ENCODE results near the gene GTSE1. TPM values are rescaled to one million over a fixed set of nuclear protein-coding genes. Genes with fewer than 3 reads are reported as not detected.
A peak's percentile ranks its signal among the peaks of the same experiment; 100 is the strongest.

GTSE1 gene
- total RNA-seq, 1 experiment from 2014 or later = 42.6 TPM

DNA sequence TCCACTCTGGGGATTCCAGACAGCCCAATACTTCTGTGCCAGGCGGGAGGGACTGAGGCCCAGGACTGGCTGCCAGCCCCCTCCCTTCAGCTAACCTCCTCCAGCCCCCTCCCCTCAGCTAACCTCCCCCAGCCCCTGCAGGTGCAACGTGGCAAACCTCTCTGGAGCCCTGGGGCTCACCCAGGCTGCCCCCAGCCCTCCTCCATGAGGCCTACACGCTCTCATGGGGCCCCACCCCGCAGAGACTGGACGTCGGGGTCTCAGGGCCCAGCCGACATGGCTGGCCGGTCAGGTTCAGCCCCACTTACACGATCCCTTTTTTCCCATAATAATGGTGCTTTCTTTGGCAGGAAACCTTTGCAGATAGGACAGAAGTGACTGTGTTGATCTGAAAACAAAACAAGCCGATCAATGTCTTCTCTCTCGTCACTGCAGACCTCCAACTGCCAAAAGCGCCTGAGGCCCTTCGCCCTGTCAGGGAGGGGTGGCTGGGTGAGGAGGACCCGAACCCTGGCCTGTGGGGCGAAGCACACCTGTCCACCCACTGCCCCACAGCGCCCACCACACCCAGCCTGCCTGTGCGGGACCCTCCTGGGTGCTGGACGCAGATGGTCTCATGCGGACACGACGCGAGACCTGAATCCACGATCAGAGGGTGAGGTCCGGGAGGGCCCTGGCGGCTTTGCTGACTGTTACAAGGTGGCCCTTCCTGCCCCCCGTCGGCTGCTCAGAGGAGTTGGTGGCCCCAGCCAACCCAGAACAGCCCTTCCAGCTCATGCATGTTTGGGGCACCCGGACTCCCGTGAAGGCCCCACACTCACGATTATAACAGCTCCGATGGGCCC is 72.4 kb downstream of the GTSE1 start:
- no peak overlapping the region for H3T11ph ChIP-seq (ENCODE audit: low read length)
- no peak overlapping the region for H3K27ac ChIP-seq (ENCODE audit: insufficient read length, low read depth, low read length)
- no peaks in the 10 kb centered on the region for H3K79me1 ChIP-seq (ENCODE audit: insufficient read depth, low read depth, low read length, poor library complexity, severe bottlenecking)
- no peak overlapping the region for H3K4me2 ChIP-seq (ENCODE audit: insufficient read depth, insufficient read length, low read length)
- no peak overlapping the region for H2BK12ac ChIP-seq (ENCODE audit: insufficient read length, low read depth, low read length)
- no peak overlapping the region for H2BK20ac ChIP-seq (ENCODE audit: low read depth, low read length, poor library complexity, severe bottlenecking)
- no peaks in the 10 kb centered on the region for H3K79me2 ChIP-seq (ENCODE audit: insufficient read depth, low read length)
- H3K9ac ChIP-seq (ENCODE audit: extremely low read depth, insufficient read length, low read length) = no peak overlapping the region
- H2AFZ ChIP-seq (ENCODE audit: low read length) = no peak overlapping the region
- H3K27me3 ChIP-seq (ENCODE audit: insufficient read depth, low read length) = no peaks in the 10 kb centered on the region
- no peaks in the 10 kb centered on the region for H4K20me1 ChIP-seq (ENCODE audit: control insufficient read depth, insufficient read depth, insufficient read length)
- no peak overlapping the region for H2AK5ac ChIP-seq (ENCODE audit: insufficient read length, low read length)
- H3K23me2 ChIP-seq (ENCODE audit: insufficient read length, low read depth, low read length, poor library complexity, severe bottlenecking) = no peaks in the 10 kb centered on the region
- H3K4me1 Mint-ChIP-seq = peaks cover 12% of the 10 kb centered on the region in 2 experiments
- no peaks in the 10 kb centered on the region for H3K9me3 ChIP-seq (ENCODE audit: control insufficient read depth, low read depth, low read length)
- DNase-seq = no peak
- WGBS (ENCODE audit: extremely low coverage, insufficient read length, low lambda C conversion rate) = no CpG with 5 or more reads among the region's 31 CpGs
- no peak overlapping the region for H4K5ac ChIP-seq (ENCODE audit: insufficient read length, low read depth, low read length)
- H3K27me3 Mint-ChIP-seq (ENCODE audit: low read depth) = no peaks in the 10 kb centered on the region
- no peak overlapping the region for H3K56ac ChIP-seq (ENCODE audit: insufficient read length, low read depth, low read length)
- H3K9me3 Mint-ChIP-seq = no peaks in the 10 kb centered on the region
- H4K8ac ChIP-seq (replicated peaks; ENCODE audit: insufficient read length, low read depth, low read length) = no peak overlapping the region
- H4K91ac ChIP-seq (ENCODE audit: insufficient read length, low read depth, low read length) = no peak overlapping the region
- H2BK120ac ChIP-seq (ENCODE audit: low read depth, low read length, poor library complexity, severe bottlenecking) = no peak overlapping the region
- H3K4ac ChIP-seq (ENCODE audit: low read depth, low read length) = no peak overlapping the region
- no peak overlapping the region for H3K23ac ChIP-seq (ENCODE audit: insufficient read length, low read depth, low read length)
- TF ChIP-seq, protein P1, sequence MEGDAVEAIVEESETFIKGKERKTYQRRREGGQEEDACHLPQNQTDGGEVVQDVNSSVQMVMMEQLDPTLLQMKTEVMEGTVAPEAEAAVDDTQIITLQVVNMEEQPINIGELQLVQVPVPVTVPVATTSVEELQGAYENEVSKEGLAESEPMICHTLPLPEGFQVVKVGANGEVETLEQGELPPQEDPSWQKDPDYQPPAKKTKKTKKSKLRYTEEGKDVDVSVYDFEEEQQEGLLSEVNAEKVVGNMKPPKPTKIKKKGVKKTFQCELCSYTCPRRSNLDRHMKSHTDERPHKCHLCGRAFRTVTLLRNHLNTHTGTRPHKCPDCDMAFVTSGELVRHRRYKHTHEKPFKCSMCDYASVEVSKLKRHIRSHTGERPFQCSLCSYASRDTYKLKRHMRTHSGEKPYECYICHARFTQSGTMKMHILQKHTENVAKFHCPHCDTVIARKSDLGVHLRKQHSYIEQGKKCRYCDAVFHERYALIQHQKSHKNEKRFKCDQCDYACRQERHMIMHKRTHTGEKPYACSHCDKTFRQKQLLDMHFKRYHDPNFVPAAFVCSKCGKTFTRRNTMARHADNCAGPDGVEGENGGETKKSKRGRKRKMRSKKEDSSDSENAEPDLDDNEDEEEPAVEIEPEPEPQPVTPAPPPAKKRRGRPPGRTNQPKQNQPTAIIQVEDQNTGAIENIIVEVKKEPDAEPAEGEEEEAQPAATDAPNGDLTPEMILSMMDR (conservative IDR thresholded peaks at IDR 0.05) = no peak
- no peak overlapping the region for H2BK15ac ChIP-seq (ENCODE audit: low read depth, low read length)
- H2BK5ac ChIP-seq (ENCODE audit: insufficient read length, low read length) = no peak overlapping the region
- H3K4me1 ChIP-seq (ENCODE audit: insufficient read depth, low read length) = no peaks in the 10 kb centered on the region
- H3K14ac ChIP-seq (ENCODE audit: insufficient read depth, low read length) = no peak overlapping the region
- no peak overlapping the region; a peak in 1 of 5 replicates for H3K4me3 Mint-ChIP-seq
- peak overlapping the region in 2 of 3 experiments; percentile 23 to 40; a peak in 3 of 7 replicates for H3K27ac Mint-ChIP-seq
- H3K36me3 Mint-ChIP-seq (ENCODE audit: insufficient read depth in 1 of 3, low read depth in 3 of 3) = peaks cover 0 to 5% (median 3%) of the 10 kb centered on the region in 3 experiments; a peak in 2 of 7 replicates
- no peak overlapping the region for H3K18ac ChIP-seq (ENCODE audit: insufficient read length, low read depth, low read length)

Data from H9 (cell line).